ENCODE data around the gene EMD.

DNA sequence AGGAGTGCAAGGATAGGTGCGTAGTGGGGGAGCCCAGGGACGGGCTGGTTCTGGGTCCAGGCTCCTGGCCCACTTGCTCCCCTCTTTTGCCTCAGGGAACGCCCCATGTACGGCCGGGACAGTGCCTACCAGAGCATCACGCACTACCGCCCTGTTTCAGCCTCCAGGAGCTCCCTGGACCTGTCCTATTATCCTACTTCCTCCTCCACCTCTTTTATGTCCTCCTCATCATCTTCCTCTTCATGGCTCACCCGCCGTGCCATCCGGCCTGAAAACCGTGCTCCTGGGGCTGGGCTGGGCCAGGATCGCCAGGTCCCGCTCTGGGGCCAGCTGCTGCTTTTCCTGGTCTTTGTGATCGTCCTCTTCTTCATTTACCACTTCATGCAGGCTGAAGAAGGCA lies 1.7 kb downstream of the EMD start:
- TF ChIP-seq, protein P1, sequence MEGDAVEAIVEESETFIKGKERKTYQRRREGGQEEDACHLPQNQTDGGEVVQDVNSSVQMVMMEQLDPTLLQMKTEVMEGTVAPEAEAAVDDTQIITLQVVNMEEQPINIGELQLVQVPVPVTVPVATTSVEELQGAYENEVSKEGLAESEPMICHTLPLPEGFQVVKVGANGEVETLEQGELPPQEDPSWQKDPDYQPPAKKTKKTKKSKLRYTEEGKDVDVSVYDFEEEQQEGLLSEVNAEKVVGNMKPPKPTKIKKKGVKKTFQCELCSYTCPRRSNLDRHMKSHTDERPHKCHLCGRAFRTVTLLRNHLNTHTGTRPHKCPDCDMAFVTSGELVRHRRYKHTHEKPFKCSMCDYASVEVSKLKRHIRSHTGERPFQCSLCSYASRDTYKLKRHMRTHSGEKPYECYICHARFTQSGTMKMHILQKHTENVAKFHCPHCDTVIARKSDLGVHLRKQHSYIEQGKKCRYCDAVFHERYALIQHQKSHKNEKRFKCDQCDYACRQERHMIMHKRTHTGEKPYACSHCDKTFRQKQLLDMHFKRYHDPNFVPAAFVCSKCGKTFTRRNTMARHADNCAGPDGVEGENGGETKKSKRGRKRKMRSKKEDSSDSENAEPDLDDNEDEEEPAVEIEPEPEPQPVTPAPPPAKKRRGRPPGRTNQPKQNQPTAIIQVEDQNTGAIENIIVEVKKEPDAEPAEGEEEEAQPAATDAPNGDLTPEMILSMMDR (conservative IDR thresholded peaks at IDR 0.05; ENCODE audit: low read depth, low read length): no peak
- TF ChIP-seq EZH2 (IDR thresholded peaks at IDR 0.05; ENCODE audit: borderline replicate concordance, low read depth, low read length, poor library complexity, severe bottlenecking): no peak
